ENCODE results near the gene BANF1.

The BANF1 gene

DNA sequence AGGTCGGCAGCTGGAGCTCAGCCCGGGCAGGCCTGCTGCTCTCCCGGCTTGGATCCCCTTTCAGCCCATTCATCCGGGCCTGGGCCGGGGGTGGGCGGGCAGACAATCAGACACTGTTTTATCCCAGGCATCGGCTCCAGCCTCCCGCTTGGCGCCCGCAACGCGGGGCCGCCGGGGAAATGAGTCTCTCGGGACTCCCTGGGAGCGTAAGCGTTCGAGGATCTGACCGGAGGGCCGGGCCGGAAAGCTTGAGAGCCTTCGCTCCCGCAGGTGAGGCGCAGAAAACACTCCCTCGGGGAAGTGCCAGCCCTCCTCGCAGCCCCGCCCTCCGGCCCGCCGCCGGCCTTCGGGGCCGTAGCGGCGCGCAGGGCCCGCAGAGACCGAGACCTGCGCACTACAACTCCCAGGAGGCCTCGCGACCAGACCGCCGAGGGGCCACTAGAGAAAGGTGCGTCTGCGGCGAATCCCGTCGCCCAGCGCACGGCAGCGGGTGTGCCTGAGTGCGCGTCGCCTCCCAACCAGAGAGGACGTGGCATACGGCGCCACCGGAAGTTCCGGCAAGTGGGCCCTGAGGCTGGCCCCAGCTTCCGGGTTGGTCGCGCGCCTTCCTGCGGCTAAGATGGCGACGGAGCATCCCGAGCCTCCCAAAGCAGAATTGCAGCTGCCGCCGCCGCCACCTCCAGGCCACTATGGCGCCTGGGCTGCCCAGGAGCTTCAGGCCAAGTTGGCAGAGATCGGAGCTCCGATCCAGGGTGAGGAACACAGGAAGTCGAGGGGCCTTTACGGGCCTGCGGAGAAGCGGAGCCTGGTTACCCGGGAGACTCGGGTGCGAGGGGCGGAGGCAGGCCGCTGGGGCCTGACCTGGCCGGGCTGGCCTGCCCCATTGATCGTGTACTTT is 49.7 kb downstream of the BANF1 start, which contains the start of gene SF3B2:
SF3B2 (plus strand) TSS at position 599 of the 898 bp plus-strand sequence; CDS start at position 620, 21 bp downstream.
- peaks cover 18% of the 10 kb centered on the region for H3K27me3 Mint-ChIP-seq
- no peaks in the 10 kb centered on the region for H3K9me3 Mint-ChIP-seq
- H3K4me3 Mint-ChIP-seq = peak within 1 kb of the TSS; percentile 99
- peaks cover 32% of the 10 kb centered on the region for H3K36me3 Mint-ChIP-seq
- H3K4me1 Mint-ChIP-seq = peaks cover 35% of the 10 kb centered on the region
- peak; percentile 99 for ATAC-seq
- H3K27ac Mint-ChIP-seq = peak within 1 kb of the TSS; percentile 94

GRCh38 chr11:66052664-66052982 is 50.3 kb downstream of the BANF1 start:
- peaks cover 18% of the 10 kb centered on the region for H3K27me3 Mint-ChIP-seq
- peak overlapping the region; percentile 94 for H3K27ac Mint-ChIP-seq
- peaks cover 35% of the 10 kb centered on the region for H3K4me1 Mint-ChIP-seq
- H3K36me3 Mint-ChIP-seq = peaks cover 38% of the 10 kb centered on the region
- ATAC-seq = no peak
- no peaks in the 10 kb centered on the region for H3K9me3 Mint-ChIP-seq
- peak overlapping the region; percentile 99 for H3K4me3 Mint-ChIP-seq
